DND-41 (cell line): ENCODE measurements around the gene FAM20B.

Source experiments
- CTCF ChIP-seq: IDR thresholded peaks from 2 replicates; pipeline ENCODE4 v1.5.1; 2012; ENCODE audit warnings: borderline replicate concordance, low read length, moderate library complexity, mild to moderate bottlenecking; ENCODE audit not compliant: poor library complexity, severe bottlenecking; ENCODE audit errors: extremely low read depth
- EZH2 ChIP-seq: IDR thresholded peaks from 3 replicates; pipeline ENCODE4 v1.6.1; 2012; ENCODE audit warnings: borderline replicate concordance, low read depth, mild to moderate bottlenecking, moderate library complexity, low read length, inconsistent platforms; ENCODE audit not compliant: severe bottlenecking

- TF ChIP-seq CTCF = no peak
- TF ChIP-seq EZH2 = no peak
Measured at GRCh38 chr1:179120736-179121135, 95.0 kb downstream of the FAM20B start.
